ENCODE results near the gene AUTS2.

AUTS2 gene

GRCh38 chr7:69799990-69800389 lies 201.7 kb downstream of the AUTS2 start:
- no peak for DNase-seq

GRCh38 chr7:69800495-69800894 lies 202.2 kb downstream of the AUTS2 start:
- no peak for DNase-seq

- no peak for DNase-seq
Observed at GRCh38 chr7:69801729-69802682, 203.7 kb downstream of the AUTS2 start.

GRCh38 chr7:69803699-69804516 lies 205.6 kb downstream of the AUTS2 start:
- DNase-seq = no peak

GRCh38 chr7:69804962-69805361 lies 206.7 kb downstream of the AUTS2 start:
- no peak for DNase-seq

GRCh38 chr7:69808391-69808790 lies 210.1 kb downstream of the AUTS2 start:
- no peak for DNase-seq

- DNase-seq = peak; percentile 58
Observed at GRCh38 chr7:69811476-69812308, 213.4 kb downstream of the AUTS2 start.

- no peak for DNase-seq
Observed at GRCh38 chr7:69812756-69813155, 214.5 kb downstream of the AUTS2 start.

- no peak for DNase-seq
Observed at GRCh38 chr7:69813637-69814240, 215.5 kb downstream of the AUTS2 start.

GRCh38 chr7:69814421-69814962 lies 216.2 kb downstream of the AUTS2 start:
- no peak for DNase-seq

GRCh38 chr7:69816501-69816900 lies 218.2 kb downstream of the AUTS2 start:
- DNase-seq = no peak

- DNase-seq = no peak
Observed at GRCh38 chr7:69817121-69817520, 218.8 kb downstream of the AUTS2 start.

GRCh38 chr7:69817841-69818635 lies 219.8 kb downstream of the AUTS2 start:
- DNase-seq = no peak

GRCh38 chr7:69818636-69819332 lies 220.5 kb downstream of the AUTS2 start:
- no peak for DNase-seq

- no peak for DNase-seq
Observed at GRCh38 chr7:69819333-69819705, 221.0 kb downstream of the AUTS2 start.

GRCh38 chr7:69820479-69821192 lies 222.4 kb downstream of the AUTS2 start:
- no peak for DNase-seq

GRCh38 chr7:69822386-69822785 lies 224.1 kb downstream of the AUTS2 start:
- DNase-seq = no peak

GRCh38 chr7:69823151-69823744 lies 225.0 kb downstream of the AUTS2 start:
- DNase-seq = peak; percentile 92

GRCh38 chr7:69825113-69825972 lies 227.1 kb downstream of the AUTS2 start:
- no peak for DNase-seq

All from NCI-H748 treated with DMSO at 0.1 percent for 48 hours (cell line).